H9 (cell line): Measurements from ENCODE around the gene KIF12. TPM values are rescaled to one million over a fixed set of nuclear protein-coding genes. Genes with fewer than 3 reads are reported as not detected.

Experiments
- DNase-seq: peaks from one replicate; pipeline ENCODE4 v3.0.0-alpha.2; 2017
- H2AFZ ChIP-seq: one replicate; pipeline ENCODE4 v1.6.1; 2013; ENCODE audit warnings: mild to moderate bottlenecking, low read length, control low read depth, moderate library complexity
- H2AK5ac ChIP-seq: 2 replicates; pipeline ENCODE4 v1.6.1; 2013; ENCODE audit warnings: low read length, control low read depth, mixed read lengths; ENCODE audit not compliant: insufficient read length
- H2BK120ac ChIP-seq: one replicate; pipeline ENCODE4 v1.6.1; 2013; ENCODE audit warnings: low read depth, mild to moderate bottlenecking, low read length, control low read depth, inconsistent platforms; ENCODE audit not compliant: poor library complexity, severe bottlenecking
- H2BK12ac ChIP-seq: 2 replicates; pipeline ENCODE4 v1.6.1; 2013; ENCODE audit warnings: low read length, control low read depth, mixed read lengths, low read depth; ENCODE audit not compliant: insufficient read length
- H2BK15ac ChIP-seq: 2 replicates; pipeline ENCODE4 v1.6.1; 2013; ENCODE audit warnings: low read depth, low read length, control low read depth
- H2BK20ac ChIP-seq: one replicate; pipeline ENCODE4 v1.6.1; 2013; ENCODE audit warnings: low read depth, mild to moderate bottlenecking, low read length, control low read depth, inconsistent platforms; ENCODE audit not compliant: poor library complexity, severe bottlenecking
- H2BK5ac ChIP-seq: 2 replicates; pipeline ENCODE4 v1.6.1; 2013; ENCODE audit warnings: low read length, control low read depth, mixed read lengths; ENCODE audit not compliant: insufficient read length
- H3K14ac ChIP-seq: 2 replicates; pipeline ENCODE4 v1.6.1; 2013; ENCODE audit warnings: low read length, control low read depth; ENCODE audit not compliant: insufficient read depth
- H3K18ac ChIP-seq: 2 replicates; pipeline ENCODE4 v1.6.1; 2013; ENCODE audit warnings: low read depth, mild to moderate bottlenecking, mixed read lengths, low read length, control low read depth; ENCODE audit not compliant: insufficient read length
- H3K23ac ChIP-seq: 2 replicates; pipeline ENCODE4 v1.6.1; 2013; ENCODE audit warnings: low read length, control low read depth, mixed read lengths, low read depth; ENCODE audit not compliant: insufficient read length
- H3K23me2 ChIP-seq: 2 replicates; pipeline ENCODE4 v1.6.1; 2013; ENCODE audit warnings: low read depth, mild to moderate bottlenecking, mixed read lengths, low read length, control low read depth; ENCODE audit not compliant: insufficient read length, poor library complexity, severe bottlenecking
- H3K27ac ChIP-seq: 2 replicates; pipeline ENCODE4 v1.5.1; 2013; ENCODE audit warnings: low read length, control low read depth, mixed read lengths, low read depth; ENCODE audit not compliant: insufficient read length
- H3K27me3 ChIP-seq: 2 replicates; pipeline ENCODE4 v1.6.1; 2013; ENCODE audit warnings: low read length, control low read depth, inconsistent platforms; ENCODE audit not compliant: insufficient read depth
- H3K4ac ChIP-seq: 2 replicates; pipeline ENCODE4 v1.6.1; 2013; ENCODE audit warnings: low read depth, mild to moderate bottlenecking, control low read depth, inconsistent platforms, low read length, moderate library complexity
- H3K4me1 ChIP-seq: 2 replicates; pipeline ENCODE4 v1.6.1; 2013; ENCODE audit warnings: low read length, control low read depth, inconsistent platforms; ENCODE audit not compliant: insufficient read depth
- H3K4me2 ChIP-seq: 2 replicates; pipeline ENCODE4 v1.6.1; 2013; ENCODE audit warnings: low read length, control low read depth, mixed read lengths; ENCODE audit not compliant: insufficient read length, insufficient read depth
- H3K56ac ChIP-seq: 2 replicates; pipeline ENCODE4 v1.6.1; 2013; ENCODE audit warnings: low read depth, mild to moderate bottlenecking, mixed read lengths, low read length, control low read depth; ENCODE audit not compliant: insufficient read length
- H3K79me1 ChIP-seq: 2 replicates; pipeline ENCODE4 v1.6.1; 2013; ENCODE audit warnings: low read depth, mild to moderate bottlenecking, moderate library complexity, low read length, control low read depth, inconsistent platforms; ENCODE audit not compliant: insufficient read depth, poor library complexity, severe bottlenecking
- H3K79me2 ChIP-seq: 2 replicates; pipeline ENCODE4 v1.6.1; 2013; ENCODE audit warnings: low read length, control low read depth, inconsistent platforms; ENCODE audit not compliant: insufficient read depth
- H3K9ac ChIP-seq: 2 replicates; pipeline ENCODE4 v1.6.1; 2013; ENCODE audit warnings: low read length, control low read depth, mixed read lengths; ENCODE audit not compliant: insufficient read length; ENCODE audit errors: extremely low read depth
- H3K9me3 ChIP-seq: one replicate; pipeline ENCODE4 v1.6.1; 2013; ENCODE audit warnings: low read depth, low read length, inconsistent platforms; ENCODE audit not compliant: control insufficient read depth
- H3T11ph ChIP-seq: one replicate; pipeline ENCODE4 v1.6.1; 2013; ENCODE audit warnings: mild to moderate bottlenecking, low read length, control low read depth, inconsistent platforms
- H4K20me1 ChIP-seq: one replicate; pipeline ENCODE4 v1.6.1; 2013; ENCODE audit not compliant: control insufficient read depth, insufficient read length, insufficient read depth
- H4K5ac ChIP-seq: 2 replicates; pipeline ENCODE4 v1.6.1; 2013; ENCODE audit warnings: low read depth, mild to moderate bottlenecking, mixed read lengths, low read length, control low read depth; ENCODE audit not compliant: insufficient read length
- H4K8ac ChIP-seq: replicated peaks from 2 replicates; pipeline ENCODE4 v1.6.1; 2013; ENCODE audit warnings: low read length, control low read depth, mixed read lengths, low read depth; ENCODE audit not compliant: insufficient read length
- H4K91ac ChIP-seq: 2 replicates; pipeline ENCODE4 v1.6.1; 2013; ENCODE audit warnings: low read depth, mild to moderate bottlenecking, moderate library complexity, mixed read lengths, low read length, control low read depth; ENCODE audit not compliant: insufficient read length
- H3K27ac Mint-ChIP-seq, 3 experiments: 2 replicates in 2 of 3; 3 replicates in 1 of 3; pipeline ENCODE4 v1.8.0; 2020 to 2021; ENCODE audit warnings: mixed read lengths in 3 of 3, mild to moderate bottlenecking in 1 of 3, moderate library complexity in 1 of 3
- H3K27me3 Mint-ChIP-seq: 2 replicates; pipeline ENCODE4 v1.8.0; 2021; ENCODE audit warnings: low read depth, mild to moderate bottlenecking, moderate library complexity, mixed read lengths
- H3K36me3 Mint-ChIP-seq, 3 experiments: 2 replicates in 2 of 3; 3 replicates in 1 of 3; pipeline ENCODE4 v1.8.0; 2020 to 2021; ENCODE audit warnings: low read depth in 3 of 3, mixed read lengths in 3 of 3; ENCODE audit not compliant: insufficient read depth in 1 of 3
- H3K4me1 Mint-ChIP-seq, 2 experiments: 2 replicates each; pipeline ENCODE4 v1.8.0; 2020; ENCODE audit warnings: mixed read lengths in 2 of 2
- H3K4me3 Mint-ChIP-seq, 2 experiments: 2 replicates in 1 of 2; 3 replicates in 1 of 2; pipeline ENCODE4 v1.8.0; 2020 to 2021; ENCODE audit warnings: mild to moderate bottlenecking in 2 of 2, mixed read lengths in 2 of 2, moderate library complexity in 1 of 2
- H3K9me3 Mint-ChIP-seq, 2 experiments: 2 replicates in 1 of 2; 3 replicates in 1 of 2; pipeline ENCODE4 v1.8.0; 2020; ENCODE audit warnings: mild to moderate bottlenecking in 2 of 2, mixed read lengths in 2 of 2, moderate library complexity in 1 of 2
- WGBS: extraction: QIAGEN DNeasy Blood & Tissue Kit; methylation state at CpG from one replicate; pipeline ENCODE4 v1.1.7; 2013; ENCODE audit warnings: missing lambda C conversion rate, low lambda C conversion rate, mixed read lengths; ENCODE audit not compliant: insufficient read length; ENCODE audit errors: extremely low coverage; 5-methylcytosine and 5-hydroxymethylcytosine counted together
- total RNA-seq: library from RNA; stranded (reverse); gene quantifications from 2 replicates; pipeline ENCODE4 v1.2.1, GENCODE V29; 2021
- TF ChIP-seq, protein P1 (sequence below): fragments of 200-600 bp; sonication (generic); conservative IDR thresholded peaks from 3 replicates; pipeline ENCODE4 v1.8.0; 2021; ENCODE audit warnings: antibody characterized with exemption, mild to moderate bottlenecking

Gene KIF12
- total RNA-seq, 1 experiment from 2014 or later: 3.3 TPM

DNA sequence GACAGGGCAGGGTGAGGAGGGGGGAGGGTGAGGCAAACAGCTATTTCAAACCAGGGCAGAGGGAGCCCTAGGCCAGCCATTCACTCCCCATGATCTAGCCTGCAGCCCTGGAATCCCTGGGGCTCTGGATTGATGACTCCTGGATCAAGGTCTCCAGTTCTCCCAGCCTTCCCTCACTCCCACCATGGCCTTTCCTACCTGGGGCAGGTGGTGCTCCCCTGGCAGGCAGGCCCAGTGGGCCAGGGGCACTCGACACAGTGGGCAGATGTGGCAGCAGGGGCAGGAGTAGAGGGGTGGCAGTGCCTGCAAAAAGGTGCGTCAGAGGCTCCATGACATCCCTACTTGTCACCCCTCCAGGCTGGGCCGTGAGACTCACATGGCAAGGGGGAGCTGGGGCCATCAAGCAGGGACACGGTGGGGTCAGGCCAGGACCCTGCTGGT, 6.0 kb downstream of the KIF12 start:
- Histone ChIP-seq H3K14ac (no peak overlapping the region; the same call in 1 of the 2 replicates), H3K18ac (no peak overlapping the region), H4K91ac (no peak overlapping the region), H4K5ac (no peak overlapping the region), H2AFZ (no peak overlapping the region), H3T11ph (no peak overlapping the region), H3K9ac (no peak overlapping the region), H3K56ac (no peak overlapping the region), H3K27ac (no peak overlapping the region), H3K79me1 (no peaks in the 10 kb centered on the region), H2AK5ac (no peak overlapping the region), H2BK20ac (no peak overlapping the region), H2BK120ac (no peak overlapping the region), H3K27me3 (peaks cover 3% of the 10 kb centered on the region; the same call in 1 of the 2 replicates), H3K4ac (no peak overlapping the region), H3K23ac (no peak overlapping the region), H2BK12ac (no peak overlapping the region), H3K23me2 (no peaks in the 10 kb centered on the region), H3K79me2 (no peaks in the 10 kb centered on the region), H2BK5ac (no peak overlapping the region), H3K4me1 (0 out of 2 replicates have a peak, but pooled peaks cover 2% of the 10 kb centered on the region), H2BK15ac (no peak overlapping the region), H4K20me1 (no peaks in the 10 kb centered on the region), H3K4me2 (no peak overlapping the region), H3K9me3 (no peaks in the 10 kb centered on the region), H4K8ac (no peak overlapping the region)
- Mint-ChIP-seq H3K4me3 (no peak overlapping the region), H3K4me1 (peaks cover 0 to 7% of the 10 kb centered on the region in 2 experiments; a peak in 3 of 4 replicates), H3K27ac (no peak overlapping the region), H3K27me3 (peaks cover 27% of the 10 kb centered on the region), H3K36me3 (peaks cover 0 to 7% (median 2%) of the 10 kb centered on the region in 3 experiments; a peak in 3 of 7 replicates), H3K9me3 (no peaks in the 10 kb centered on the region; a peak in 2 of 5 replicates)
- TF ChIP-seq, protein P1, sequence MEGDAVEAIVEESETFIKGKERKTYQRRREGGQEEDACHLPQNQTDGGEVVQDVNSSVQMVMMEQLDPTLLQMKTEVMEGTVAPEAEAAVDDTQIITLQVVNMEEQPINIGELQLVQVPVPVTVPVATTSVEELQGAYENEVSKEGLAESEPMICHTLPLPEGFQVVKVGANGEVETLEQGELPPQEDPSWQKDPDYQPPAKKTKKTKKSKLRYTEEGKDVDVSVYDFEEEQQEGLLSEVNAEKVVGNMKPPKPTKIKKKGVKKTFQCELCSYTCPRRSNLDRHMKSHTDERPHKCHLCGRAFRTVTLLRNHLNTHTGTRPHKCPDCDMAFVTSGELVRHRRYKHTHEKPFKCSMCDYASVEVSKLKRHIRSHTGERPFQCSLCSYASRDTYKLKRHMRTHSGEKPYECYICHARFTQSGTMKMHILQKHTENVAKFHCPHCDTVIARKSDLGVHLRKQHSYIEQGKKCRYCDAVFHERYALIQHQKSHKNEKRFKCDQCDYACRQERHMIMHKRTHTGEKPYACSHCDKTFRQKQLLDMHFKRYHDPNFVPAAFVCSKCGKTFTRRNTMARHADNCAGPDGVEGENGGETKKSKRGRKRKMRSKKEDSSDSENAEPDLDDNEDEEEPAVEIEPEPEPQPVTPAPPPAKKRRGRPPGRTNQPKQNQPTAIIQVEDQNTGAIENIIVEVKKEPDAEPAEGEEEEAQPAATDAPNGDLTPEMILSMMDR: no peak
- WGBS: no CpG with 5 or more reads among the region's 4 CpGs
- DNase-seq: peak; percentile 11
